ENCODE results near the gene ST3GAL4. TPM values are rescaled to one million over a fixed set of nuclear protein-coding genes. Genes with fewer than 3 reads are reported as not detected.
A peak's percentile ranks its signal among the peaks of the same experiment; 100 is the strongest.

ST3GAL4 gene
- total and polyA plus RNA-seq, 8 donors: 30.2 to 38.8 (median 34.6) TPM

DNA sequence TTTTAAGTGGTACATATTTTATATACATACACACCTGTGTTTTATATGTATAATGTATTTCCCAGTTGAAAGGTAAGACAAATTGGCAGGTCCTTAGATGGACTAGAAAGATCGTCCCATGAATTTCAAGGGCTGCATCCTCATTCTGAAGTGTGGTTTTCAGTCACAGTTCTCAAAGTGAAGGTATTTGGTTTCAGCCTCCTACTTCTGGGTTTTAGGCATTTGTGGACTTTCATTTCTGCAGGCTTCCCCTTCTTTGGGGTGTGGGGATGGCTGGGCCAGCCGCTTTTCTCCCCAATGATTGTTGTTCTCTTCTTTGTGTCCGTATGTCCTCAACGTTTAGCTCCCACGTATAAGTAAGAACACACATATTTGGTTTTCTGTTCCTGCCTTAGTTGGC, 41.7 kb upstream of the ST3GAL4 start:
- intact Hi-C loops (cut with DNase I): loop anchor here in 1 of 2 donors (5.0 to 10.0 kb wide), 2 partner anchors 121 to 168 kb away; no protein-coding TSS in a partner anchor
- no peak for DNase-seq
- TF ChIP-seq, protein P1, sequence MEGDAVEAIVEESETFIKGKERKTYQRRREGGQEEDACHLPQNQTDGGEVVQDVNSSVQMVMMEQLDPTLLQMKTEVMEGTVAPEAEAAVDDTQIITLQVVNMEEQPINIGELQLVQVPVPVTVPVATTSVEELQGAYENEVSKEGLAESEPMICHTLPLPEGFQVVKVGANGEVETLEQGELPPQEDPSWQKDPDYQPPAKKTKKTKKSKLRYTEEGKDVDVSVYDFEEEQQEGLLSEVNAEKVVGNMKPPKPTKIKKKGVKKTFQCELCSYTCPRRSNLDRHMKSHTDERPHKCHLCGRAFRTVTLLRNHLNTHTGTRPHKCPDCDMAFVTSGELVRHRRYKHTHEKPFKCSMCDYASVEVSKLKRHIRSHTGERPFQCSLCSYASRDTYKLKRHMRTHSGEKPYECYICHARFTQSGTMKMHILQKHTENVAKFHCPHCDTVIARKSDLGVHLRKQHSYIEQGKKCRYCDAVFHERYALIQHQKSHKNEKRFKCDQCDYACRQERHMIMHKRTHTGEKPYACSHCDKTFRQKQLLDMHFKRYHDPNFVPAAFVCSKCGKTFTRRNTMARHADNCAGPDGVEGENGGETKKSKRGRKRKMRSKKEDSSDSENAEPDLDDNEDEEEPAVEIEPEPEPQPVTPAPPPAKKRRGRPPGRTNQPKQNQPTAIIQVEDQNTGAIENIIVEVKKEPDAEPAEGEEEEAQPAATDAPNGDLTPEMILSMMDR (IDR thresholded peaks at IDR 0.05): no peak
- no peaks in the 10 kb centered on the region for H3K27me3 ChIP-seq
- H3K9me3 ChIP-seq: no peaks in the 10 kb centered on the region
- H3K27ac ChIP-seq: no peak overlapping the region
- H3K4me1 ChIP-seq: peaks cover 11 to 70% of the 10 kb centered on the region in 2 donors
- no peak for ATAC-seq
- peaks cover 0 to 4% of the 10 kb centered on the region in 2 donors for H3K36me3 ChIP-seq
- H3K4me3 ChIP-seq: no peak overlapping the region

DNA sequence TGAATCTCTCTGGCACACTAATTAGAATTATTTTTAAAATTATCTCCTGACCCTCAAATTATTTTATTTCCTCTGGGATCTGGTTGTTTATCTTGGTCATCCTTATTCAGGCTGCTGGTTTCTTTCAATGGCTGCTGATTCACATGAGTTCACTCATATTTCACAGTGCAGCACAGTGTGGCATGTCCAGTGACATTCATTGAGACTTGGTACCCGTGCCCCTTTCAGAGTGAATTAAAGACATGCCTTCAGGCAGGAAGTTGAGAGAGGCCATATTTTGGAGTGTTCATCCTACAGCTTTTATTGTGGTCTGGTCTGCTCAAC, 38.1 kb upstream of the ST3GAL4 start:
- Histone ChIP-seq H3K4me1 (peaks cover 19 to 58% of the 10 kb centered on the region in 2 donors), H3K9me3 (no peaks in the 10 kb centered on the region), H3K4me3 (no peak overlapping the region), H3K36me3 (no peaks in the 10 kb centered on the region), H3K27me3 (no peaks in the 10 kb centered on the region), H3K27ac (peak overlapping the region; percentile 79 to 84)
- ATAC-seq (no peak), DNase-seq (no peak)
- TF ChIP-seq, protein P1 (IDR thresholded peaks at IDR 0.05): no peak
- intact Hi-C loops (cut with DNase I): loop anchor here in 1 of 2 donors (10.0 kb wide), 1 partner anchor 117 kb away; no protein-coding TSS in a partner anchor

- peak in 3 of 4 donors; percentile 69 to 75 (median 70) for DNase-seq
- Histone ChIP-seq H3K9me3 (no peaks in the 10 kb centered on the region), H3K27ac (peak overlapping the region; percentile 79 to 84), H3K27me3 (no peaks in the 10 kb centered on the region), H3K4me3 (no peak overlapping the region), H3K36me3 (no peaks in the 10 kb centered on the region), H3K4me1 (peaks cover 19 to 52% of the 10 kb centered on the region in 2 donors)
- TF ChIP-seq, protein P1 (IDR thresholded peaks at IDR 0.05): no peak
- ATAC-seq: peak; percentile 82
- intact Hi-C loops (cut with DNase I): loop anchor here in 1 of 2 donors (10.0 kb wide), 1 partner anchor 117 kb away; no protein-coding TSS in a partner anchor
These were observed 37.5 kb upstream of the ST3GAL4 start for GRCh38 chr11:126317756-126318573.

GRCh38 chr11:126318574-126319373, 36.7 kb upstream of the ST3GAL4 start:
- peaks cover 19 to 47% of the 10 kb centered on the region in 2 donors for H3K4me1 ChIP-seq
- H3K4me3 ChIP-seq: no peak overlapping the region
- DNase-seq (peak in 3 of 4 donors; percentile 59 to 84 (median 59)), ATAC-seq (peak; percentile 83)
- no peaks in the 10 kb centered on the region for H3K9me3 ChIP-seq
- no peaks in the 10 kb centered on the region for H3K36me3 ChIP-seq
- H3K27ac ChIP-seq: peak overlapping the region; percentile 79 to 84
- TF ChIP-seq, protein P1 (IDR thresholded peaks at IDR 0.05): no peak
- intact Hi-C loops (cut with DNase I): loop anchor here in 1 of 2 donors (10.0 kb wide), 1 partner anchor 116 kb away; no protein-coding TSS in a partner anchor
- H3K27me3 ChIP-seq: no peaks in the 10 kb centered on the region

Measured in left lung (tissue), 10 donors.